Measurements from ENCODE around the gene CCDC18.
"Not testable (repeated sequence)": the region's sequence is repeated elsewhere in the genome, so short reads cannot be mapped to it uniquely, and the experiment has no call there.

GRCh38 chr1:93220716-93221115 lies 40.2 kb downstream of the CCDC18 start:
- TF ChIP-seq, protein P1, sequence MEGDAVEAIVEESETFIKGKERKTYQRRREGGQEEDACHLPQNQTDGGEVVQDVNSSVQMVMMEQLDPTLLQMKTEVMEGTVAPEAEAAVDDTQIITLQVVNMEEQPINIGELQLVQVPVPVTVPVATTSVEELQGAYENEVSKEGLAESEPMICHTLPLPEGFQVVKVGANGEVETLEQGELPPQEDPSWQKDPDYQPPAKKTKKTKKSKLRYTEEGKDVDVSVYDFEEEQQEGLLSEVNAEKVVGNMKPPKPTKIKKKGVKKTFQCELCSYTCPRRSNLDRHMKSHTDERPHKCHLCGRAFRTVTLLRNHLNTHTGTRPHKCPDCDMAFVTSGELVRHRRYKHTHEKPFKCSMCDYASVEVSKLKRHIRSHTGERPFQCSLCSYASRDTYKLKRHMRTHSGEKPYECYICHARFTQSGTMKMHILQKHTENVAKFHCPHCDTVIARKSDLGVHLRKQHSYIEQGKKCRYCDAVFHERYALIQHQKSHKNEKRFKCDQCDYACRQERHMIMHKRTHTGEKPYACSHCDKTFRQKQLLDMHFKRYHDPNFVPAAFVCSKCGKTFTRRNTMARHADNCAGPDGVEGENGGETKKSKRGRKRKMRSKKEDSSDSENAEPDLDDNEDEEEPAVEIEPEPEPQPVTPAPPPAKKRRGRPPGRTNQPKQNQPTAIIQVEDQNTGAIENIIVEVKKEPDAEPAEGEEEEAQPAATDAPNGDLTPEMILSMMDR (IDR thresholded peaks at IDR 0.05): not testable (repeated sequence)
- not testable (repeated sequence) for TF ChIP-seq FOXJ3, ZBTB21 (CRISPR knock-in tag; IDR thresholded peaks at IDR 0.05; ENCODE audit: borderline replicate concordance)
- TF ChIP-seq, protein P2, sequence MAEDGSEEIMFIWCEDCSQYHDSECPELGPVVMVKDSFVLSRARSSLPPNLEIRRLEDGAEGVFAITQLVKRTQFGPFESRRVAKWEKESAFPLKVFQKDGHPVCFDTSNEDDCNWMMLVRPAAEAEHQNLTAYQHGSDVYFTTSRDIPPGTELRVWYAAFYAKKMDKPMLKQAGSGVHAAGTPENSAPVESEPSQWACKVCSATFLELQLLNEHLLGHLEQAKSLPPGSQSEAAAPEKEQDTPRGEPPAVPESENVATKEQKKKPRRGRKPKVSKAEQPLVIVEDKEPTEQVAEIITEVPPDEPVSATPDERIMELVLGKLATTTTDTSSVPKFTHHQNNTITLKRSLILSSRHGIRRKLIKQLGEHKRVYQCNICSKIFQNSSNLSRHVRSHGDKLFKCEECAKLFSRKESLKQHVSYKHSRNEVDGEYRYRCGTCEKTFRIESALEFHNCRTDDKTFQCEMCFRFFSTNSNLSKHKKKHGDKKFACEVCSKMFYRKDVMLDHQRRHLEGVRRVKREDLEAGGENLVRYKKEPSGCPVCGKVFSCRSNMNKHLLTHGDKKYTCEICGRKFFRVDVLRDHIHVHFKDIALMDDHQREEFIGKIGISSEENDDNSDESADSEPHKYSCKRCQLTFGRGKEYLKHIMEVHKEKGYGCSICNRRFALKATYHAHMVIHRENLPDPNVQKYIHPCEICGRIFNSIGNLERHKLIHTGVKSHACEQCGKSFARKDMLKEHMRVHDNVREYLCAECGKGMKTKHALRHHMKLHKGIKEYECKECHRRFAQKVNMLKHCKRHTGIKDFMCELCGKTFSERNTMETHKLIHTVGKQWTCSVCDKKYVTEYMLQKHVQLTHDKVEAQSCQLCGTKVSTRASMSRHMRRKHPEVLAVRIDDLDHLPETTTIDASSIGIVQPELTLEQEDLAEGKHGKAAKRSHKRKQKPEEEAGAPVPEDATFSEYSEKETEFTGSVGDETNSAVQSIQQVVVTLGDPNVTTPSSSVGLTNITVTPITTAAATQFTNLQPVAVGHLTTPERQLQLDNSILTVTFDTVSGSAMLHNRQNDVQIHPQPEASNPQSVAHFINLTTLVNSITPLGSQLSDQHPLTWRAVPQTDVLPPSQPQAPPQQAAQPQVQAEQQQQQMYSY (CRISPR knock-in tag; IDR thresholded peaks at IDR 0.05): not testable (repeated sequence)
- TF ChIP-seq, protein P3, sequence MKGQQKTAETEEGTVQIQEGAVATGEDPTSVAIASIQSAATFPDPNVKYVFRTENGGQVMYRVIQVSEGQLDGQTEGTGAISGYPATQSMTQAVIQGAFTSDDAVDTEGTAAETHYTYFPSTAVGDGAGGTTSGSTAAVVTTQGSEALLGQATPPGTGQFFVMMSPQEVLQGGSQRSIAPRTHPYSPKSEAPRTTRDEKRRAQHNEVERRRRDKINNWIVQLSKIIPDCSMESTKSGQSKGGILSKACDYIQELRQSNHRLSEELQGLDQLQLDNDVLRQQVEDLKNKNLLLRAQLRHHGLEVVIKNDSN (CRISPR knock-in tag; IDR thresholded peaks at IDR 0.05): not testable (repeated sequence)
- TF ChIP-seq, protein P4, sequence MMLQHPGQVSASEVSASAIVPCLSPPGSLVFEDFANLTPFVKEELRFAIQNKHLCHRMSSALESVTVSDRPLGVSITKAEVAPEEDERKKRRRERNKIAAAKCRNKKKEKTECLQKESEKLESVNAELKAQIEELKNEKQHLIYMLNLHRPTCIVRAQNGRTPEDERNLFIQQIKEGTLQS (CRISPR knock-in tag; conservative IDR thresholded peaks at IDR 0.05): not testable (repeated sequence)

Data from WTC11 (cell line).